PFSK-1 (cell line): ENCODE measurements around the gene CACNA1F. TPM values are rescaled to one million over a fixed set of nuclear protein-coding genes. Genes with fewer than 3 reads are reported as not detected.

ENCODE experiments used
- FOXP2 ChIP-seq: optimal IDR thresholded peaks from 2 replicates; pipeline ENCODE3; 2011; ENCODE audit warnings: borderline replicate concordance, control low read depth, inconsistent platforms; ENCODE audit not compliant: insufficient read depth; ENCODE audit errors: extremely low read length, extremely low read depth
- POLR2AphosphoS5 ChIP-seq: IDR thresholded peaks from 2 replicates; pipeline ENCODE4 v1.6.1; 2012; ENCODE audit warnings: low read depth, mild to moderate bottlenecking, control low read depth, low read length, moderate library complexity
- REST ChIP-seq, 2 experiments: IDR thresholded peaks; 2 replicates each; pipeline versions ENCODE4 v1.6.1 to v1.8.0; 2011 to 2012; ENCODE audit warnings: low read depth in 2 of 2, low read length in 2 of 2, control low read depth in 1 of 2, inconsistent platforms in 1 of 2, mild to moderate bottlenecking in 1 of 2, moderate library complexity in 1 of 2; ENCODE audit not compliant: insufficient read depth in 1 of 2
- SIN3A ChIP-seq: IDR thresholded peaks from 2 replicates; pipeline ENCODE4 v1.6.1; 2012; ENCODE audit warnings: mild to moderate bottlenecking, low read length, moderate library complexity, borderline replicate concordance; ENCODE audit not compliant: insufficient read depth
- TAF1 ChIP-seq: IDR thresholded peaks from 2 replicates; pipeline ENCODE4 v1.6.1; 2012; ENCODE audit warnings: low read length, control low read depth, borderline replicate concordance; ENCODE audit not compliant: insufficient read depth
- polyA plus RNA-seq: library from polyadenylated mRNA; unstranded; fragments of >200 nt; gene quantifications from one replicate; pipeline ENCODE4 v1.2.1, GENCODE V29; 2012; ENCODE audit warnings: low read depth, missing spikeins; ENCODE audit not compliant: insufficient read length

Gene CACNA1F
- polyA plus RNA-seq: not detected

GRCh38 chrX:49233176-49233575 is at the start of gene CACNA1F:
TSS of gene CACNA1F (minus strand) at chrX:49233340. CDS start at chrX:49233309, 31 bp downstream.
- TF ChIP-seq TAF1 (no peak), SIN3A (no peak), REST (IDR thresholded peaks at IDR 0.05; ENCODE audit: insufficient read depth in 1 of 2, low read depth in 2 of 2, low read length in 2 of 2) (no peak), POLR2AphosphoS5 (no peak), FOXP2 (no peak)

GRCh38 chrX:49282647-49283011 is 49.5 kb upstream of the CACNA1F start:
- TF ChIP-seq TAF1 (no peak), REST (IDR thresholded peaks at IDR 0.05; ENCODE audit: insufficient read depth in 1 of 2, low read depth in 2 of 2, low read length in 2 of 2) (no peak), POLR2AphosphoS5 (no peak), FOXP2 (no peak), SIN3A (no peak)

GRCh38 chrX:49278081-49278480 is 44.9 kb upstream of the CACNA1F start:
- TF ChIP-seq POLR2AphosphoS5 (no peak), TAF1 (no peak), SIN3A (no peak), FOXP2 (no peak), REST (IDR thresholded peaks at IDR 0.05; ENCODE audit: insufficient read depth in 1 of 2, low read depth in 2 of 2, low read length in 2 of 2) (no peak)

GRCh38 chrX:49277535-49277830 is 44.3 kb upstream of the CACNA1F start:
- TF ChIP-seq REST (IDR thresholded peaks at IDR 0.05; ENCODE audit: insufficient read depth in 1 of 2, low read depth in 2 of 2, low read length in 2 of 2) (no peak), TAF1 (no peak), SIN3A (no peak), POLR2AphosphoS5 (no peak), FOXP2 (no peak)

GRCh38 chrX:49276671-49277534 is 43.8 kb upstream of the CACNA1F start:
- TF ChIP-seq REST (IDR thresholded peaks at IDR 0.05; ENCODE audit: insufficient read depth in 1 of 2, low read depth in 2 of 2, low read length in 2 of 2): no peak
- 0 out of 2 replicates have a peak, but pooled peaks have one; percentile 36 for TF ChIP-seq POLR2AphosphoS5
